K562 (cell line): Measurements from ENCODE around the gene TTLL12.

Source experiments
- JUND ChIP-seq, 2 experiments: IDR thresholded peaks; 2 replicates in 1 of 2; 3 replicates in 1 of 2; pipeline ENCODE4 v1.6.1; 2011; ENCODE audit warnings: borderline replicate concordance in 2 of 2, low read depth in 2 of 2, low read length in 2 of 2, improper control_type of control experiment in 1 of 2, missing biosample characterization in 1 of 2, missing genetic modification characterization in 1 of 2, missing genetic modification reagents in 1 of 2
- MBD1 ChIP-seq: fragments of 250-450 bp; sonication (Bioruptor Pico); IDR thresholded peaks from 2 replicates; pipeline ENCODE4 v1.8.0; 2022; ENCODE audit warnings: inconsistent platforms
- PHB2 ChIP-seq: fragments of 450-650 bp; IDR thresholded peaks from 2 replicates; pipeline ENCODE4 v1.6.1; 2017; ENCODE audit warnings: low read depth
- SMARCA5 ChIP-seq: fragments of 450-650 bp; IDR thresholded peaks from 2 replicates; pipeline ENCODE4 v1.6.1; 2016
- SMC3 ChIP-seq: conservative IDR thresholded peaks from 2 replicates; pipeline ENCODE4 v1.6.1; 2011; ENCODE audit warnings: low read depth, low read length, improper control_type of control experiment; ENCODE audit not compliant: insufficient read depth
- ZNF140 ChIP-seq: fragments of 250-450 bp; sonication (Bioruptor Pico); IDR thresholded peaks from 2 replicates; pipeline ENCODE4 v1.8.0; 2021; ENCODE audit warnings: moderate library complexity, mild to moderate bottlenecking, inconsistent platforms

- TF ChIP-seq SMC3 = no peak
- TF ChIP-seq ZNF140 (CRISPR knock-in tag) = no peak
- no peak for TF ChIP-seq JUND (IDR thresholded peaks at IDR 0.05; ENCODE audit: borderline replicate concordance, low read depth, low read length)
- TF ChIP-seq JUND (tag; IDR thresholded peaks at IDR 0.05; ENCODE audit: borderline replicate concordance, low read depth, low read length) = no peak
- no peak for TF ChIP-seq MBD1 (CRISPR knock-in tag)
- TF ChIP-seq SMARCA5 = no peak
- TF ChIP-seq PHB2 = no peak
Observed at GRCh38 chr22:43152003-43152356, 35.0 kb downstream of the TTLL12 start.
